ENCODE measurements around the gene ADAMTSL2.

ADAMTSL2 gene

DNA sequence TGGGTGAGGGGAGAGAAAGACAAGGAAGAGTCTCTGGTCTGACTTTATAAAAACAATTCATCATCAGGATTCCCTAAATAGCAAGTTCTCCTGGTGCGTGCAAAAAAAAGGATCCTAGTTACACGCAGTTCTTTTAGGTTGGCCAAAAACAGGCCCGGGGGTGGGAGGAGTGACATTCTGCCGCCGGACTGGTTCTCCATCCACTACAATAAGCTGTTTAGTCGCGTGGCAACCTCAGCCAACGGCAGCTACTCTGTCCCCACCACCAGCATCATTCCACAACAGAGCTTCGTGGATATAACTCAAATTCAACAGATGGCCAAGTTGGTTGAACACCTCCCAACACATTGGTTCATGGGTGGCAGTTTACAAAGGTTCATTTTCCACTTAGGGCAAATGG, 77.5 kb downstream of the ADAMTSL2 start:
- TF ChIP-seq TAF1 (IDR thresholded peaks at IDR 0.05; ENCODE audit: low read depth, low read length): no peak
- no peak for TF ChIP-seq SPI1 (IDR thresholded peaks at IDR 0.05; ENCODE audit: low read depth, low read length)
- no peak for TF ChIP-seq POLR2AphosphoS5 (IDR thresholded peaks at IDR 0.05; ENCODE audit: low read depth, low read length)
- no peak for TF ChIP-seq POU2F2 (IDR thresholded peaks at IDR 0.05; ENCODE audit: low read depth, low read length)
- TF ChIP-seq PAX5 (IDR thresholded peaks at IDR 0.05; ENCODE audit: insufficient read depth, low read length, severe bottlenecking): no peak
- no peak for TF ChIP-seq POLR2A (IDR thresholded peaks at IDR 0.05; ENCODE audit: low read depth, low read length)
- no peak for FAIRE-seq
- no peak for DNase-seq (ENCODE audit: insufficient read length, low spot score)

DNA sequence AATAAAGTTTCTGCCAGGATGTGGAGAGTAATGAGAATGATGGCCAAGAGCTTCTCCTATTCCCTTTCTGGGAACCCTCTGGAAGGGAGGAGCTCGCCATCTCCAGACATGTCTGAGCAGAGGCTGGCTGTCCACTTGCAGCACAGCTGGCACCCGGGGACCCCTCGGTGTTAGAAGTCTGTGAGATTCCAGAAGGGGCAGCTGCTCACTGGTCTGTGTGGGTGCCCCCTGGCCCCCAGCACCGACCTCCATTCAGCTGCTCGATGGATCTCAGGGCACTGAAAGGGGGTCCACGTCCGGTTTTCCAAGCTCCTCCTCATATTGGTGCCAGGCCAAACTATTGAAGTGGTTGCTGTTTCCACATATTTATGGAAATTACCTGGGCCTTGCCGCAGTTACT, 78.3 kb downstream of the ADAMTSL2 start:
- no peak for DNase-seq (ENCODE audit: insufficient read length, low spot score)
- no peak for TF ChIP-seq POLR2AphosphoS5 (IDR thresholded peaks at IDR 0.05; ENCODE audit: low read depth, low read length)
- TF ChIP-seq TAF1 (IDR thresholded peaks at IDR 0.05; ENCODE audit: low read depth, low read length): no peak
- FAIRE-seq: no peak

DNA sequence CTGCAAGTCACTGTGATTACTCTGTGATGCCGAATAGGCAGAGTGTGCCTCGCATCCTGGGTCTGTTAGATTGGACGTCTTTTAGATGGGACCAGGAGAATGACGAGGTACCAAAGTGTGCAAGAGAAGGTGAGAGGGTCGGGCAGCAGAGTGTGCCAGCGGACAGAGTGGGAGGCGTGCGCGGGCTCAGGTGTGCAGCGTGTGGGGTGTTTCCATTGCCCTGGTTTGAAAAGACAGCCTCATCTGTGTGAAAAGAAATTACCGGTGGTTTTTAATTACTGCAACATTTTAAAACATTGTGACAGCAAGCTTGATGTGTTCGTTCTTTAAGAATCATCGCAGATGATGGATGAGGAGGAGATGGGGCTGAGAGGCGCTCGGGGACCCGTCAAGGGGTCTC, 78.9 kb downstream of the ADAMTSL2 start:
- TF ChIP-seq SPI1 (IDR thresholded peaks at IDR 0.05; ENCODE audit: low read depth, low read length): no peak
- TF ChIP-seq TAF1 (IDR thresholded peaks at IDR 0.05; ENCODE audit: low read depth, low read length): no peak
- no peak for TF ChIP-seq POU2F2 (IDR thresholded peaks at IDR 0.05; ENCODE audit: low read depth, low read length)
- no peak for TF ChIP-seq POLR2AphosphoS5 (IDR thresholded peaks at IDR 0.05; ENCODE audit: low read depth, low read length)
- no peak for TF ChIP-seq POLR2A (IDR thresholded peaks at IDR 0.05; ENCODE audit: low read depth, low read length)
- TF ChIP-seq PAX5 (IDR thresholded peaks at IDR 0.05; ENCODE audit: insufficient read depth, low read length, severe bottlenecking): no peak
- DNase-seq (ENCODE audit: insufficient read length, low spot score) (no peak), FAIRE-seq (no peak)

DNA sequence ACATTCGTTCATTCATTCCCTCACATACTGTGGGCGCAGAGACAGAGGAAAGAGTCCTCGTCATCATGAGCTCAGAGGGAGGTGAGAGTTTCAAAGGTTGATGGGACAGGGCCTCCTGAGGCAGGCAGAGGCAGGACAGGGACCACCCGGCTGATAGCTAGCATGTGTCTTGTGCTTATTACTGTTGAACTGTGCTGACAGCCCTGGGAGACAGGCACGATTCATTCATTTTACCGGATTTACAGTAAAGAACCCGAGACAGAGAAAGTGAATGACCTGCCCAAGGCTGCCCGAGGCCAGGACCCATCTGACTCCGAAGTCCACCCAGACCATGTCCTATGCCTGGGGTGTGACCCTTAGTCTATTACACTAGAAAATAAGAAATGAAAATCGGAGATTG, 79.6 kb downstream of the ADAMTSL2 start:
- TF ChIP-seq PAX5 (IDR thresholded peaks at IDR 0.05; ENCODE audit: insufficient read depth, low read length, severe bottlenecking): no peak
- no peak for TF ChIP-seq POLR2AphosphoS5 (IDR thresholded peaks at IDR 0.05; ENCODE audit: low read depth, low read length)
- no peak for TF ChIP-seq POLR2A (IDR thresholded peaks at IDR 0.05; ENCODE audit: low read depth, low read length)
- TF ChIP-seq POU2F2 (IDR thresholded peaks at IDR 0.05; ENCODE audit: low read depth, low read length): no peak
- no peak for TF ChIP-seq TAF1 (IDR thresholded peaks at IDR 0.05; ENCODE audit: low read depth, low read length)
- DNase-seq (ENCODE audit: insufficient read length, low spot score) (no peak), FAIRE-seq (no peak)

DNA sequence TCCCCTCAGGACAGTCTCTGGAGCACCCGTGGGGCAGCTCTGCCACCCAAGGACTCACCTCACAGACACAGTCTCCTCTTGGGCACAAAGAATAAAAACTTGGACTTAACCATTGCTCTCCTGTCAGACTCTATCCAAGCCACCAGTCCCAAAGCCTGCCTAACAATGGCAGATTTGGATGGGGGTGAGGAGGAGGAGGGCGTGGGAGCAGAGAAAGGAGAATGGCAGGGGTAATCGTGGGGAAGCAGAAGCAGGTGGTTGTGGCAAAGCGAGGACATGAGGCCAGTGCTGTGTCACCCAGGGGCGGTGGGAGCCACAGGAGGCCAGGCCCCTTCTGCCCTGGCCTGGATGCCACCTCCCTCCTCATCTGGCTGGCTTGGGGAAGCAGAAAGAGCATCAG, 80.2 kb downstream of the ADAMTSL2 start:
- TF ChIP-seq POU2F2 (IDR thresholded peaks at IDR 0.05; ENCODE audit: low read depth, low read length) (no peak), TAF1 (IDR thresholded peaks at IDR 0.05; ENCODE audit: low read depth, low read length) (no peak), POLR2A (IDR thresholded peaks at IDR 0.05; ENCODE audit: low read depth, low read length) (no peak), POLR2AphosphoS5 (IDR thresholded peaks at IDR 0.05; ENCODE audit: low read depth, low read length) (no peak), SPI1 (IDR thresholded peaks at IDR 0.05; ENCODE audit: low read depth, low read length) (no peak), PAX5 (IDR thresholded peaks at IDR 0.05; ENCODE audit: insufficient read depth, low read length, severe bottlenecking) (no peak)
- no peak for DNase-seq (ENCODE audit: insufficient read length, low spot score)
- no peak for FAIRE-seq

DNA sequence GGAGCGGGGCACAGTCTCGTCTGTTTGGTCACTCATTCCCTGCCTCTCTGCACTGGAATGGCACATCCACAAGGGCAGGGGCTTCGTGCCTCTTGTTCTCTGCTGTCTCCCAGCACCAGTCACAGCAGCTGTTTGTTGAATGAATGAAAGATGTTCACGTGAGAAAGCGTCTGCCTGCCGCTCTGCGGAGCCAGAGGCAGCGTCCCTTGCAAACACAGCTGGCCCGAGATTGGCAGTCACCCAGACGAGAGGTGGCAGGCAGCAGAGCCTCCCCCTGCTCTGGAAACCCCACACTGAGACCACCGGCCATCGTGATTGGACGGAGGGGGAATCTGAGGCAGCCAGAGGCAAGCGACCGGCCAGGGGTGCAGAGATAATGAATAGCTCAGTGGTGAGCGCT, 80.7 kb downstream of the ADAMTSL2 start:
- FAIRE-seq (no peak), DNase-seq (ENCODE audit: insufficient read length, low spot score) (no peak)
- TF ChIP-seq POU2F2 (IDR thresholded peaks at IDR 0.05; ENCODE audit: low read depth, low read length): no peak
- no peak for TF ChIP-seq PAX5 (IDR thresholded peaks at IDR 0.05; ENCODE audit: insufficient read depth, low read length, severe bottlenecking)
- TF ChIP-seq POLR2AphosphoS5 (IDR thresholded peaks at IDR 0.05; ENCODE audit: low read depth, low read length): no peak
- TF ChIP-seq TAF1 (IDR thresholded peaks at IDR 0.05; ENCODE audit: low read depth, low read length): no peak
- TF ChIP-seq SPI1 (IDR thresholded peaks at IDR 0.05; ENCODE audit: low read depth, low read length): no peak
- no peak for TF ChIP-seq POLR2A (IDR thresholded peaks at IDR 0.05; ENCODE audit: low read depth, low read length)

DNA sequence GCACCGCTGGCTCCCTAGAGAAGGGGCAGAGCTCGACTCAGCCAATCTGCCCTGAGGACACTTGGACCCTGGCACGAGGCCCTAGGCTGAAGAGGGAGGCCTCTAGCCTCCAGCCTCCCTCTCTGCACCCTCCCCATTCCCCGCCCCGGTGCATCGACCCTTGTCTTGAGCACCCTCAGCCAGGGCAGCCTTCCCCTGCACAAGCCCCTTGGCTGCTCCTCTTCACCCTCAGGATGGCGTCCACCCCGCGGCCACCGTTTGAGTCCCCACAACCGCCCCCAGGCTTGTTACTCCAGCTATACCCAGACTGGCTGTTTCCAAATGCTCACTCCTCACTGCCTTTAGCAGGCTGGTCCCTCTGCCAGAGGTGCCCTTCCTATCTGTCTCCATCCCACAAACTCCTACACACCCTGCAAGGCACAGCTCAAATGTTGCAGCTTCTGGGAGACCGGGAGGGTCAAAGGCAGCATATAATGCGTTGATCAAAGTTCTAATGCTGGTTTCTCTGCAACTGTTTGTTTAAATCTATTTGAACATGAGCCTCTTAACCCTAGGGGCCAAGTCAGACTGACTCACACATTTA, 81.2 kb downstream of the ADAMTSL2 start:
- TF ChIP-seq TAF1 (IDR thresholded peaks at IDR 0.05; ENCODE audit: low read depth, low read length) (no peak), PAX5 (IDR thresholded peaks at IDR 0.05; ENCODE audit: insufficient read depth, low read length, severe bottlenecking) (no peak), POLR2A (IDR thresholded peaks at IDR 0.05; ENCODE audit: low read depth, low read length) (no peak), POU2F2 (IDR thresholded peaks at IDR 0.05; ENCODE audit: low read depth, low read length) (no peak), POLR2AphosphoS5 (IDR thresholded peaks at IDR 0.05; ENCODE audit: low read depth, low read length) (no peak), SPI1 (IDR thresholded peaks at IDR 0.05; ENCODE audit: low read depth, low read length) (no peak)
- no peak for FAIRE-seq

DNA sequence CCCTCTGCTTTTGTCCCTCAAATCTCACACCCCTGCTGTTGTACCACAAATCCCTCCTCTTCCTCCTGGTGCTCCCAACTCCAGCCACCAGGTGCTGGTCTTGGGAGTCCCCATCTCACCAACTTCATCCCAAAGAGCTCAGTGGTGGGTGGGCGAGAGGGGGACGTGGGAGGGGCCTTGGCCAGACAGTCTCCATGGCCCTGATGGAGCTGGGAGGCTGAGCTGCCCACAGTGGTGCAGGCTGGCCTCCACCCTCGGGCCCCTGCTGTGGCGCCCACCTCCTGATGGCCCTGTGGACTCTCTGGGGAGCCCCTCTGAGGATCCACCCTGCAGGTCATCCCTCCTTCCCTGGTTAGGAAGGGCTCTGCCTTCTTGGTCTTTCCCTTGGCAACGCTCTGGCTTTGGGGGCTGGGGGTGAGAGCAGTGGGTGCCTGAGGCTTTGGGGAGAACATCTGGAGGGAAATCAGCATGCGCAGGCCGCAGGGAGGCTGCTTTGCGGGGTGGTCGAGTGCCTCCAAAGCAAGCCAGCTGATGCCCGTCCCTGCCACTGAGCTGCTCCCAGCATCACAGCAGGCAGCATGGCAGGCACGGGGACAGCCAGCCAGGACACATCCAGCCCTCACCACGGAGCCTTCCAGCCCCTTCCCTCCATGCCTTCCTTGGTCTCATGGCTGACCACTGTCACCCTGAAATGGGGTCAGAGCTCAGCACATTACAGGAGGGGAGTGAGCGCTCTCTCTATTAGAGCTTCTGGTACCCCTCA, 82.3 kb downstream of the ADAMTSL2 start:
- DNase-seq (ENCODE audit: insufficient read length, low spot score) (no peak), FAIRE-seq (no peak)
- TF ChIP-seq TAF1 (IDR thresholded peaks at IDR 0.05; ENCODE audit: low read depth, low read length): no peak
- TF ChIP-seq PAX5 (IDR thresholded peaks at IDR 0.05; ENCODE audit: insufficient read depth, low read length, severe bottlenecking): no peak
- no peak for TF ChIP-seq POLR2AphosphoS5 (IDR thresholded peaks at IDR 0.05; ENCODE audit: low read depth, low read length)
- no peak for TF ChIP-seq POU2F2 (IDR thresholded peaks at IDR 0.05; ENCODE audit: low read depth, low read length)
- TF ChIP-seq POLR2A (IDR thresholded peaks at IDR 0.05; ENCODE audit: low read depth, low read length): no peak
- no peak for TF ChIP-seq SPI1 (IDR thresholded peaks at IDR 0.05; ENCODE audit: low read depth, low read length)

More for the DNA sequence above, 81.2 kb downstream of the ADAMTSL2 start:
- DNase-seq (ENCODE audit: insufficient read length, low spot score): no peak

DNA sequence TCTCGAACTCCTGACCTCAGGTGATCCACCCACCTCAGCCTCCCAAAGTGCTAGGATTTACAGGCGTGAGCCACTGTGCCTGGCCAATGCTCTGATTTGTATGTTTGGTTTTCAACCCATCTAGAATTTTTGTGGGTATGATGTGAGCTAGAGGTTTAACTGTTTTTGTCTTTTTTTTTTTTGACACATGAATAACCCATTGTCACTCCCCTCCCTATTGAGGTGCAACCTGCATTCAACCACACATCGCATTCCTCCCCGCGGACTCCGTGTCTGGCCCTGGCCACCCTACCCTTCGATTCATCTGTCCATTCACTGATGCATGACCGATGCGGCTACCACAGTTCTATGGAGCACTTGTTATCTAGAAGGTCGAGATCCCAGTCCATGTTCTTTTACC, 84.2 kb downstream of the ADAMTSL2 start:
- FAIRE-seq (no peak), DNase-seq (ENCODE audit: insufficient read length, low spot score) (no peak)
- TF ChIP-seq POLR2A (IDR thresholded peaks at IDR 0.05; ENCODE audit: low read depth, low read length) (no peak), POU2F2 (IDR thresholded peaks at IDR 0.05; ENCODE audit: low read depth, low read length) (no peak)

DNA sequence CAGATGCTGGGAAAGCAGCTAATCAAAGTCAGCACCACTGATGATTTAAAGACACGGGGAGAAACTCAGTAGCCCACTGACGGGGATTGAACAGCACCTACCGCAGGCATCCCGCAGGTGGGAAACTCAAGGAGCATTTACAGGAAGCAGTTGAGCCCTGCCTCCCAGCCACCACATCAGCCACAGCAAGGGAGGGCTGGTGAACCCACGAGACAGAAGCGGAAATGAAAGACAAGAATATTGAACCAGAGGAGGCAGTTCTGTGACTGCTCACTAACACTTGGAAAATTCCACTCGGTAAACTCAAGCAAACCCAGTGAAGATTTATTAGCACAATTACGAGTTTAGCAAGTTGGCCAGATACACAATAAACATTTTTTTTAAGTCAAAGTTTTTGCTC, 85.3 kb downstream of the ADAMTSL2 start:
- TF ChIP-seq POU2F2 (IDR thresholded peaks at IDR 0.05; ENCODE audit: low read depth, low read length) (no peak), POLR2A (IDR thresholded peaks at IDR 0.05; ENCODE audit: low read depth, low read length) (no peak), TAF1 (IDR thresholded peaks at IDR 0.05; ENCODE audit: low read depth, low read length) (no peak), SPI1 (IDR thresholded peaks at IDR 0.05; ENCODE audit: low read depth, low read length) (peak; percentile 69), POLR2AphosphoS5 (IDR thresholded peaks at IDR 0.05; ENCODE audit: low read depth, low read length) (no peak), PAX5 (IDR thresholded peaks at IDR 0.05; ENCODE audit: insufficient read depth, low read length, severe bottlenecking) (no peak)
- FAIRE-seq (peak; percentile 87), DNase-seq (ENCODE audit: insufficient read length, low spot score) (peak; percentile 56)
